Measurements from ENCODE around the gene MAGEB17.

MAGEB17 gene

GRCh38 chrX:16208601-16209000 lies 41.3 kb downstream of the MAGEB17 start:
- Histone ChIP-seq H3K9me3 (ENCODE audit: control insufficient read depth, insufficient read depth, low read length) (no peaks in the 10 kb centered on the region), H4K20me1 (ENCODE audit: control insufficient read depth, insufficient read depth, low read depth, low read length) (no peaks in the 10 kb centered on the region), H3K27ac (ENCODE audit: low read depth, low read length) (no peak overlapping the region), H3K27me3 (ENCODE audit: control insufficient read depth, low read length) (no peaks in the 10 kb centered on the region), H3F3A (ENCODE audit: control insufficient read depth, insufficient read depth) (no peaks in the 10 kb centered on the region), H3K79me2 (ENCODE audit: control insufficient read depth, low read length) (no peaks in the 10 kb centered on the region), H3K9me2 (replicated peaks; ENCODE audit: control insufficient read depth, low read length) (no peaks in the 10 kb centered on the region), H3K4me3 (ENCODE audit: low read length) (no peak overlapping the region), H3K4me2 (ENCODE audit: low read length) (no peak overlapping the region), H3K36me3 (ENCODE audit: control insufficient read depth, low read length) (no peaks in the 10 kb centered on the region), H3K4me1 (ENCODE audit: control insufficient read depth, low read length) (no peaks in the 10 kb centered on the region)
- no peak for TF ChIP-seq EZH2phosphoT487 (IDR thresholded peaks at IDR 0.05; ENCODE audit: borderline replicate concordance, low read length)
- no peak for TF ChIP-seq CTCF (IDR thresholded peaks at IDR 0.05; ENCODE audit: low read depth, low read length, poor library complexity, severe bottlenecking)

DNA sequence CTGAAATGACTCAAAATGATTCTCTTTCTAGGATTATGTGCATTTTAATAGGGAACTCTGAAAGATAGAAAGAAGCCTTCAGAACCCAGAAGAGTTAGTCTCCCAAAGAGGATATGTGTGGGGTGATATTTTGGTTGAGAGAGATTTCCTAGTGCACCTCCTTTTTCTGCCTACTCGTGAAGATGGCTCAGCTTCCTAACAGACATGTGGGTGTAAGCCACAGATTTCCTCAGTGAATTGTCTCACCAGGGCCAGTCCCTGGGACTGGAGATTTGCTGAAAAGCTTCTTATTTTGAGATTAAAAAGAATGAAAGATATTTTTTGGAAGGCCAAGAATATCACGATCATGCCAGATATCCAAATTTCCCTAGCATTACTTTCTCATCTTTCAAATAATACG lies 42.8 kb downstream of the MAGEB17 start:
- Histone ChIP-seq H3K27ac (ENCODE audit: low read depth, low read length) (no peak overlapping the region), H3K27me3 (ENCODE audit: control insufficient read depth, low read length) (no peaks in the 10 kb centered on the region)

GRCh38 chrX:16212024-16212423 lies 44.7 kb downstream of the MAGEB17 start:
- H3F3A ChIP-seq (ENCODE audit: control insufficient read depth, insufficient read depth) = no peaks in the 10 kb centered on the region
- no peaks in the 10 kb centered on the region for H3K9me2 ChIP-seq (replicated peaks; ENCODE audit: control insufficient read depth, low read length)
- no peak overlapping the region for H3K4me3 ChIP-seq (ENCODE audit: low read length)
- no peaks in the 10 kb centered on the region for H3K9me3 ChIP-seq (ENCODE audit: control insufficient read depth, insufficient read depth, low read length)
- no peaks in the 10 kb centered on the region for H3K79me2 ChIP-seq (ENCODE audit: control insufficient read depth, low read length)
- no peaks in the 10 kb centered on the region for H4K20me1 ChIP-seq (ENCODE audit: control insufficient read depth, insufficient read depth, low read depth, low read length)
- TF ChIP-seq CTCF (IDR thresholded peaks at IDR 0.05; ENCODE audit: low read depth, low read length, poor library complexity, severe bottlenecking) (no peak), EZH2phosphoT487 (IDR thresholded peaks at IDR 0.05; ENCODE audit: borderline replicate concordance, low read length) (no peak)
- H3K27ac ChIP-seq (ENCODE audit: low read depth, low read length) = no peak overlapping the region
- H3K4me1 ChIP-seq (ENCODE audit: control insufficient read depth, low read length) = no peaks in the 10 kb centered on the region
- H3K36me3 ChIP-seq (ENCODE audit: control insufficient read depth, low read length) = no peaks in the 10 kb centered on the region
- H3K27me3 ChIP-seq (ENCODE audit: control insufficient read depth, low read length) = no peaks in the 10 kb centered on the region
- H3K4me2 ChIP-seq (ENCODE audit: low read length) = no peak overlapping the region

More for the DNA sequence above, 42.8 kb downstream of the MAGEB17 start:
- H3K79me2 ChIP-seq (ENCODE audit: control insufficient read depth, low read length) = no peaks in the 10 kb centered on the region
- no peaks in the 10 kb centered on the region for H3F3A ChIP-seq (ENCODE audit: control insufficient read depth, insufficient read depth)
- H3K4me2 ChIP-seq (ENCODE audit: low read length) = no peak overlapping the region
- H3K4me3 ChIP-seq (ENCODE audit: low read length) = no peak overlapping the region
- no peak for TF ChIP-seq CTCF (IDR thresholded peaks at IDR 0.05; ENCODE audit: low read depth, low read length, poor library complexity, severe bottlenecking)
- no peak for TF ChIP-seq EZH2phosphoT487 (IDR thresholded peaks at IDR 0.05; ENCODE audit: borderline replicate concordance, low read length)
- H4K20me1 ChIP-seq (ENCODE audit: control insufficient read depth, insufficient read depth, low read depth, low read length) = no peaks in the 10 kb centered on the region
- H3K9me3 ChIP-seq (ENCODE audit: control insufficient read depth, insufficient read depth, low read length) = no peaks in the 10 kb centered on the region
- no peaks in the 10 kb centered on the region for H3K4me1 ChIP-seq (ENCODE audit: control insufficient read depth, low read length)
- no peaks in the 10 kb centered on the region for H3K9me2 ChIP-seq (replicated peaks; ENCODE audit: control insufficient read depth, low read length)
- no peaks in the 10 kb centered on the region for H3K36me3 ChIP-seq (ENCODE audit: control insufficient read depth, low read length)

DNA sequence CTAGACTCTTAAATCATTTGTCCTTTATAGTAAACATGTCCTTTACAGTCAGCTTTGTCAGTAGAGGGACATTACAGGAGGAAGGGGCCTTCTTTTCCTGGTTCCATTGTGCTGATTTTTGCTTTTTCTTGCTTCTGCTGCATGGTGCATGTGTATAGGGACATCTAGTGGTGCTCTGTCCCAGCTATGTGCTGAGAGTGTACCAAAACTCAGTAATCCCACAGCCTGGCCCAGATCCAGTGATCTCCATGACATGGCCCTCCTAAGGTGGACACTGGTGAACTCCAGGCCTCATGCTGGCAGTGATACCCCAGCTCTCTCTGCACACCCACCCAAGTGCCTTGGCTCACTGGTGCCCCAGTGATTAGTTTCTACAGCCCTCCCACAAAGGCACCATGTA lies 45.2 kb downstream of the MAGEB17 start:
- no peaks in the 10 kb centered on the region for H3K79me2 ChIP-seq (ENCODE audit: control insufficient read depth, low read length)
- H3F3A ChIP-seq (ENCODE audit: control insufficient read depth, insufficient read depth) = no peaks in the 10 kb centered on the region
- TF ChIP-seq CTCF (IDR thresholded peaks at IDR 0.05; ENCODE audit: low read depth, low read length, poor library complexity, severe bottlenecking) = peak; percentile 21
- TF ChIP-seq EZH2phosphoT487 (IDR thresholded peaks at IDR 0.05; ENCODE audit: borderline replicate concordance, low read length) = no peak
- no peaks in the 10 kb centered on the region for H3K9me3 ChIP-seq (ENCODE audit: control insufficient read depth, insufficient read depth, low read length)
- no peak overlapping the region for H3K4me2 ChIP-seq (ENCODE audit: low read length)
- H3K4me3 ChIP-seq (ENCODE audit: low read length) = no peak overlapping the region
- H3K27ac ChIP-seq (ENCODE audit: low read depth, low read length) = no peak overlapping the region
- no peaks in the 10 kb centered on the region for H4K20me1 ChIP-seq (ENCODE audit: control insufficient read depth, insufficient read depth, low read depth, low read length)
- H3K27me3 ChIP-seq (ENCODE audit: control insufficient read depth, low read length) = no peaks in the 10 kb centered on the region
- H3K9me2 ChIP-seq (replicated peaks; ENCODE audit: control insufficient read depth, low read length) = no peaks in the 10 kb centered on the region
- H3K36me3 ChIP-seq (ENCODE audit: control insufficient read depth, low read length) = no peaks in the 10 kb centered on the region
- no peaks in the 10 kb centered on the region for H3K4me1 ChIP-seq (ENCODE audit: control insufficient read depth, low read length)
